ENCODE results near the gene CYTH2.
"Not testable (repeated sequence)": the region's sequence is repeated elsewhere in the genome, so short reads cannot be mapped to it uniquely, and the experiment has no call there.

CYTH2 gene

GRCh38 chr19:48478339-48479256 is 9.4 kb downstream of the CYTH2 start:
- no peak for DNase-seq

- DNase-seq: no peak
These were observed 10.5 kb downstream of the CYTH2 start for GRCh38 chr19:48479686-48480085.

GRCh38 chr19:48480183-48480557 is 11.0 kb downstream of the CYTH2 start:
- DNase-seq: no peak

GRCh38 chr19:48480558-48481500 is 11.7 kb downstream of the CYTH2 start:
- DNase-seq: no peak

GRCh38 chr19:48481846-48482639 is 12.9 kb downstream of the CYTH2 start:
- DNase-seq: no peak

- no peak for DNase-seq
These were observed 14.1 kb downstream of the CYTH2 start for GRCh38 chr19:48483301-48483700.

GRCh38 chr19:48484247-48484893 is 15.2 kb downstream of the CYTH2 start:
- DNase-seq: no peak

GRCh38 chr19:48484931-48485612 is 15.9 kb downstream of the CYTH2 start:
- no peak for DNase-seq

- not testable (repeated sequence) for DNase-seq
These were observed 17.5 kb downstream of the CYTH2 start for GRCh38 chr19:48486706-48487105.

GRCh38 chr19:48487544-48487943 is 18.4 kb downstream of the CYTH2 start:
- DNase-seq: no peak

- DNase-seq: no peak
These were observed 18.8 kb downstream of the CYTH2 start for GRCh38 chr19:48487948-48488347.

- not testable (repeated sequence) for DNase-seq
These were observed 19.3 kb downstream of the CYTH2 start for GRCh38 chr19:48488478-48488877.

GRCh38 chr19:48489608-48490216 is 20.5 kb downstream of the CYTH2 start:
- DNase-seq: peak; percentile 35

GRCh38 chr19:48490981-48491792 is 22.0 kb downstream of the CYTH2 start:
- DNase-seq: peak; percentile 47

GRCh38 chr19:48491793-48492123 is 22.6 kb downstream of the CYTH2 start:
- DNase-seq: no peak

- no peak for DNase-seq
These were observed 24.0 kb downstream of the CYTH2 start for GRCh38 chr19:48492925-48493717.

GRCh38 chr19:48493718-48494401 is 24.7 kb downstream of the CYTH2 start:
- no peak for DNase-seq

GRCh38 chr19:48495396-48495795 is 26.2 kb downstream of the CYTH2 start:
- no peak for DNase-seq

All from NCI-H510A (cell line).